GM19455 (cell line): Measurements from ENCODE around the gene GSTM3.
"Not testable (repeated sequence)": the region's sequence is repeated elsewhere in the genome, so short reads cannot be mapped to it uniquely, and the experiment has no call there.

Source experiments
- ATAC-seq: cut with Tn5 transposase; IDR thresholded peaks from one replicate; pipeline ENCODE4 v1.9.1; 2021; ENCODE audit not compliant: unreplicated experiment

The GSTM3 gene

DNA sequence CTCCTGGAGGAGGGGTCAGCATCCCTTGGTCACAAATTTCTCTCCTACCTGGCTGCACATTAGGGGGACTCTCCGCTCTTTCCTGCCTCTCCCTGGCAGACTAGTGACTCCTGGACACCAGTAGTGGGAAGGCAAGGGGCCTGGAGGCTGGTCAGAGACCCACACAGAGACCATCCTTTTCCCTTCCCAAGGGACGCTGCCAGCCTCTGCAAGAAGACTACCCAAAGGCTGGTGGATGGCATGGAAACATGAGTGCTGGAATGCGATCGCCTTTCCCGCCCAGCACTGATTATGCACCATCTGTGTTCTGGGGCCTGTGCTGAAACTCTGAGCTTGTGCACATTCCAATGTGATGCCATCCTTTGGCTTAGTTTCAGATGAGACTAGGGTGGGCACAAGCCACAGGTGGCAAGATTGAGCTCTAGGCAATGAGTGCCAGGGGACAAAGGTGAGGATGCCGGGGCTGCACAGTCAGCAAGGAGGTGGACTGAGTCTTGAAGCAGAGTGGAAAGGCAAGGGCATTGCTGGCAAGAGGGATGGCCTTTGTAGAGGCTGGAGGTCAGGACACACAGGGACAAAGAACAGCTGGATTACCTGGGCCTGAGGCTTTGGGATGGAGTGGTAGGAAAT lies 35.5 kb upstream of the GSTM3 start:
- no peak for ATAC-seq

DNA sequence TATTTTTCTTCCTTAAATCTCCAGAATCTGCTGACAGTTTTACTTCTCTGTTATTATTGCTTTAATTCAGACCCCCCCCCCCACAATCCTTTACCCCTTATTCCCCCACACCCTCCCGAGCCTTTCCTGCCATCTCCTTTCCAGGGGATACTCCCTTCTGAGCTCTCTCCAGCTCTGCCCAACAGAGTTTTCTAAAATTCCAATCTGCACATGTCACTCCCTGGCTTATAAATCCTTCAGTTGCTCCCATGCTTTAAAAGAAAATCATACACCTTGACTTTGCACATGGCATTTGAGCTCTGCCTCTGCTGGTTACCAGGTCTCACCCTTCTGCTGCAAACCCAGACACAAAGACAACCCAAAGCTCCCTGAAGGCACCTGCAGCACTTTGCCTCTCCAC lies 34.6 kb upstream of the GSTM3 start:
- ATAC-seq: no peak

DNA sequence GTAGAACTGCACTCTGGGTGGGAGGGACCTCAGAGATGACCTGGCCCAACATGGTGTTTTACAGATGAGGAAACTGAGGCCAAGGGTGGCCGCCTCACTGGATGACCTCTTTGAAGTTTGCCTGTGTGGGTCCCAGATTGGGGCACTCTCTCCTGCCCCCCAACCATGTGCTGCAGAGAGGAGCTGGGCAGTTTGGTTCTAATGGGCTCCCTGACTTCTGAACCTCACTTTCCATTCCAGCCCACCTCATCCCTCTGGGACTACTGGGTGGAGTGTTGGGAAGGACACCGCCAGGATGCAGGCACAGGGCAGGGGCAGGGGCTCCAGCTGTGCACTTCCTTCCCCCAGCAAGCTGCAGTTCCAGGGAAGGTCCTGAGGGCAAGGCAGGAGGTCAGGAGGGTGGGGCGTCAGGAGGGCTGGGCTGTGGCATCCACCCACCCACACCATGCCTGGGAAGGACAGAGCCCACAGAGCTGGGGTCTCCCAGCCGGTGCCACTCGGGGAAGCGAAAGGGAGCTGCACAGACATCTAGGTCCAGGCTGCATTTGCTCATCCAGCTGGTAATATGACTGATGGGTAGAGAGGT lies 33.2 kb upstream of the GSTM3 start:
- ATAC-seq: no peak

- no peak for ATAC-seq
These were observed 32.5 kb upstream of the GSTM3 start for GRCh38 chr1:109773203-109773899.

DNA sequence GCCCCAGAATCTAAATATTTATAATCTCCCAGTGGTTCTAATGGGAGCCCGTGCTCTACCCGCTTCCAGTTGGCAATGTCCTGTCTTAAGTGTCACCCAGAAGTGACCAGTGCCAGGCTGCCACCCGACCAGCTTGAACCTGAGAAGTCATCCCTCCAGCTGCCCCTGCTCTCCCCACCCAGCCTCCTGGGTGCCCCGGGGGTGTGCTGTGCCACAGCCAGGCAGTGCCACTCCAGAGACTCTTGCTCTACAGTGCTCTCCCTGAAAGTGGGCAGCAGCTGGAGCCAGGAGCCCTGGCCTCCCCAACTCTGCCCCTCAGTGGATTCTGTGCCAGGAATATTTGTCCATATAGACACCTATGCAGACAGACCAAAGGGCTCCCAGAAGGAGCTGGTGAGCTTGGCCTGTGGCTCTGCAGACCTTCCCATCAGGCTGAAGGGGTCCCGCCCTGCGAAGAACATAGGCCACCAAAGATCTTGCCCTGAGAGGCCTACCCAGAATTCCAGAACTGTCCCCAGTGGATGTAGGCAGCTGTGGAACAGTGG lies 31.9 kb upstream of the GSTM3 start:
- no peak for ATAC-seq

- ATAC-seq: no peak
These were observed 31.1 kb upstream of the GSTM3 start for GRCh38 chr1:109771712-109772657.

GRCh38 chr1:109770331-109771095 lies 29.7 kb upstream of the GSTM3 start:
- ATAC-seq: no peak

DNA sequence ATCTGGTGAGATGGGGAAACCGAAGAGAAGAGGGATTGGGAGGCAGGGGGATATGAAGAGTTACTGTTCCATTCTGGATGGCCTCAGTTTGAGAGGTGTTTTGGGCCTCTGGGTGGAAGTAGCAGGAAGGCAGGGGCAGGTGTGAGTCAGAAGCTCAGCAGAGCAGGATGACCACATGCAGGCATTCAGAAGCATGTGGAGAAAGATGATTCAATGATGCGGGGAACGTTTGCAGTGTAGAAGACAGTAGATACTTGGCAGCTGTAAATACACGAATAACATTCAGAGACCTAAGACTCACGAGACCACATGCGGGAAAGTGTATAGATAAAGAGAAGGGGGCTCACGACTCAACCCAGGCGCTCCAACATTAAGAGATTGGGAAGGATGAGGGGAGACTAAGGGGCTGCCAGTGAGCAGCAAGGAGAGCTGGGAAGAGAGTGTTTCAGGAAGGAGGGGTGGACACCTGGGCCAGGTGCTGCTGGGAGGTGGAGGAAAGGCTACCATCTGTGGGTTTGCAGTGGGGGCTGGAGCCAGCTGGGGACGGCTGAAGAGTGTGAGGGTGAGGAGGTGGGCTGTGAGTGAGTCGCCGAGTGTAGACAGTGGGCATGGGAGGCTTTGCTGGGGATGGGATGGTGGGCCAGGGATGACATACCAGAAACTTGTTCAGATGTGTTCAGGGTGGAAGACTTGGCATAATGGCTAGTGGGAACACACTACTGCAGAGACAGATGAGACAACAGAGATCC lies 28.7 kb upstream of the GSTM3 start:
- ATAC-seq: no peak

- ATAC-seq: no peak
These were observed 28.0 kb upstream of the GSTM3 start for GRCh38 chr1:109768820-109769219.

- no peak for ATAC-seq
These were observed 27.5 kb upstream of the GSTM3 start for GRCh38 chr1:109768335-109768650.

- ATAC-seq: no peak
These were observed 26.9 kb upstream of the GSTM3 start for GRCh38 chr1:109767637-109768334.

DNA sequence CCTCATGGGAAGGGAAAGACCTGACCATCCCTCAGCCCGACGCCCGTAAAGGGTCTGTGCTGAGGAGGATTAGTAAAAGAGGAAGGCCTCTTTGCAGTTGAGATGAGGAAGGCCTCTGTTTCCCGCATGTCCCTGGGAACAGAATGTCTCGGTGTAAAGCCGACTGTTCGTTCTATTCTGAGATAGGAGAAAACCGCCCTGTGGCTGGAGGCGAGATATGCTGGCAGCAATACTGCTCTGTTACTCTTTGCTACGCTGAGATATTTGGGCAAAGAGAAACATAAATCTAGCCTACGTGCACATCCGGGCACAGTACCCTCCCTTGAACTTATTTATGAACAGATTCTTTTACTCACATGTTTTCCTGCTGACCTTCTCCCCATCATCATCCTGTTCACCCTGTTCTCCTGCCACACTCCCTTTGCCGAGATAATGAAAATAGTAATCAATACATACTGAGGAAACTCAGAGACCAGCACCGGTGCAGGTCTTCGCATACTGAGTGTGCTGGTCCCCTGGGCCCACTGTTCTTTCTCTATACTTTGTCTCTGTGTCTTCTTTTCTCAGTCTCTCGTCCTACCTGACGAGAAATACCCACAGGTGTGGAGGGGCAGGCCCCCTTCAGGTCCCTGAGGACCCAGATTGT lies 26.3 kb upstream of the GSTM3 start:
- not testable (repeated sequence) for ATAC-seq

DNA sequence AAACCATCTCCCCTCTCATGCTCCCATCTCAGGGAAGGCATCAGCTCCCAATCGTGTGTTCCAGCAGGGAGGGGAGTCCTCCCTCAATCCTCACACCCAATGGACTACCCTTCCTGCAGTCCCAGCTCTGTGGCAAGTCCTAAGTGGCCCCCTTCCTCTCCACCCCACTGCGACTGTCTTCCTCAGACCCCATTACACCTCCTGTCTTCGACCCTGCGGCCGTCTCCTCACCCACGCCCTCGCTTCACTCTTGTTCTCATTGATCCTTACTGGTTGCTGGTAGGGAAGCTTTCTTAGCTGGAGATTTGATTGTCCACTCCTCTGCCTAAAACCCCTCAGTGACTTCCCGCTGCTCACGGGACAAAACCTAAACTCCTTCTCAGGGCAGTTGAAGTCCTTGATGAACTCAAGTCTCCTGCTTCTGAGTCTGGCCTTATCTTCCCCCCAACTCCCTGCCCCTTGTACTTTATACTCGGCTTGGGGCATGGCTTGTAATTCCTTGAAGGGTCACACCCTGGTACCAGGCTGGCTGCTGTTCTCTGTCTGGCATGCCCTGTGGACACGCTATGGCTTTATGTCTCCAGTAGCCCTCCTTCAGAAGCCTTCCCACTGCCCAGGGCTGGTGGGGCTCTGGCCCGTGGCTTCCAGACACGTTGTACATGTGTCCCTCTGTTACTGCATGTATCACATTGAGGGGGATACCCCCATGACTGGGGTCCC lies 25.2 kb upstream of the GSTM3 start:
- no peak for ATAC-seq

DNA sequence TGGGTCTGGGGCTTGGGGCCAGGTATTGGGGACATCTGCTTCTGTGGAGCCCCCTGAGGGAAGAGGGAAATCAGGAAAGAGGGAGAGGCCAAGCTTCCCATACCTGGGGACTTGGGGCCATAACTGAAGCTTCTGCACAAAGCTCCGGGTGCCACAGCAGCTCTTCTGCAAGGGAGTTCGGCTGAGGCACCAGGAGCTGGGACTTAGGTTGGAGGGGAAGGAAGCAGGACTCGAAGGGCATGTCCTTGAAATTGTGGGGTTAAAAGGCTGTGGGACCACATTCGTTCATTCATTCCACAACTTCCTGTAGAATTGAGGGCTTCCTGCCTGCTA lies 24.6 kb upstream of the GSTM3 start:
- ATAC-seq: no peak

GRCh38 chr1:109764561-109765482 lies 24.0 kb upstream of the GSTM3 start:
- ATAC-seq: no peak

- ATAC-seq: no peak
These were observed 23.0 kb upstream of the GSTM3 start, which contains the start of gene EPS8L3 for GRCh38 chr1:109763646-109764415. Gene EPS8L3, minus strand, starts transcription at chr1:109763923. Its CDS starts 2,174 bp downstream, at chr1:109761749.
